Upper lobe of right lung (tissue), 1 donor: ENCODE measurements around the gene NLGN2. TPM values are rescaled to one million over a fixed set of nuclear protein-coding genes. Genes with fewer than 3 reads are reported as not detected.
A peak's percentile ranks its signal among the peaks of the same experiment; 100 is the strongest.

Source experiments
- ATAC-seq: fragments of 200-7000 bp; cut with Tn5 transposase; one replicate; pipeline ENCODE4 v1.9.1; 2020; ENCODE audit warnings: mild to moderate bottlenecking, moderate library complexity
- DNase-seq: peaks from one replicate; pipeline ENCODE4 v3.0.0-alpha.2; 2020
- H3K27ac ChIP-seq: fragments of 200-600 bp; one replicate; pipeline ENCODE4 v1.8.0; 2022
- H3K27me3 ChIP-seq: fragments of 200-600 bp; one replicate; pipeline ENCODE4 v1.8.0; 2022; ENCODE audit warnings: mild to moderate bottlenecking
- H3K36me3 ChIP-seq: fragments of 200-600 bp; one replicate; pipeline ENCODE4 v1.8.0; 2022
- H3K4me1 ChIP-seq: fragments of 200-600 bp; one replicate; pipeline ENCODE4 v1.8.0; 2022
- H3K4me3 ChIP-seq: fragments of 200-600 bp; one replicate; pipeline ENCODE4 v1.8.0; 2022; ENCODE audit warnings: mild to moderate bottlenecking
- H3K9me3 ChIP-seq: fragments of 200-600 bp; one replicate; pipeline ENCODE4 v1.8.0; 2022
- intact Hi-C: fragments of 100-400 bp; cut with DNase I; formaldehyde crosslinking; loops from one replicate; pipeline ENCODE4 v1.11.0; 2022
- total RNA-seq: library from RNA; stranded (reverse); fragmentation: NEBNext Ultra II Directional; extraction: Animal tissue kit (Norgen Biotek cat#: 25700); gene quantifications from one replicate; pipeline ENCODE4 v1.2.1, GENCODE V29; 2021
- TF ChIP-seq, protein P1 (sequence below): fragments of 200-600 bp; IDR thresholded peaks from one replicate; pipeline ENCODE4 v1.8.0; 2022; ENCODE audit warnings: antibody characterized with exemption
- donor health status: DM: no; HTN: yes; CAD: no; lungs with severe emphysema.

Gene NLGN2
- total RNA-seq, 1 donor from 2014 or later: 11.7 TPM

DNA sequence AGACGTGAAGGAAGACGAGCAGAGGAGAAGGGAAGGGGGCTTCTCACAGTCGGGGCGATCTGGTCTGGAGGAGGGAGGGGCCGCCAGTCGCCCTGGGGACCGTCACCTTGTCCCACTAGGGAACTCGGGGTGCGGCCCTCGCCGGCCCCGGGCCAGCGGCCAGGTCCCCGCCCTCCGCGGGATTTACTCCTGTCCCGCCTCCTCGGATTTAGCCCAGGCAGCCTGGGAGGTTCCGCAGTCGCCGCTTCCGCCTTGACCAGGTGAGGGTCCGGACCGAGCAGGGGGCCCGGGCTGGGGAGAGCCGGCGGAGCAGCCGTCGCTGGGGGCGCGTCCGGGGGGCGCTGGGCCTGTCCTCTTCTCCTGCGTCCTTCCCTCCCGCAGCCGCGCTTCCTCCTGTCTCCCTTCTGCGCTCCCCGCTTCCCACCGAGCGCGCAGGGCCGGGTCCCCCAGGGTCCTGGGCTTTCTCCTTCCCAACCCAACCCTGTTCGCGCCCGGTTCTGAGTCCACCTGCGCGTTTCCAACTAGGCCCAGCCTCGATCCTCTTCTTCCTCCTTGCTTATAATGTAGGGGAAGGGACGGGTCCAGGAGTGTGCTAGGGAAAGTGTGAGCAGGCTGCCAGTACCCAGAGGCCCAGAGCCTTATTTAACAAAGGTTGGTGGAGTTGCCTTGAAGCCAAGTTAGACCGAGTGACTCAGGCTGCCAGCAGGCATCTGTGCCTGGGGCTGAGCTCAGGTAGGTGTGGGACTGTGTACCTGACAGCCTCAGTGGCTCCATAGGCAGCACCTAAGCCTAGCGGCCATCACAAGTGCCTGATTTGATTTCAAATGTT lies 26.6 kb upstream of the NLGN2 start, which contains the start of gene TNK1:
TNK1 (plus strand) TSS at position 235 of the 829 bp plus-strand sequence. CDS start 1,838 bp downstream, outside the sequence.
- Histone ChIP-seq H3K9me3 (no peaks in the 10 kb centered on the region), H3K36me3 (no peaks in the 10 kb centered on the region), H3K27ac (peak within 1 kb of the TSS; percentile 74), H3K4me3 (peak within 1 kb of the TSS; percentile 57), H3K4me1 (peaks cover 14% of the 10 kb centered on the region), H3K27me3 (no peaks in the 10 kb centered on the region)
- DNase-seq: peak; percentile 88
- TF ChIP-seq, protein P1, sequence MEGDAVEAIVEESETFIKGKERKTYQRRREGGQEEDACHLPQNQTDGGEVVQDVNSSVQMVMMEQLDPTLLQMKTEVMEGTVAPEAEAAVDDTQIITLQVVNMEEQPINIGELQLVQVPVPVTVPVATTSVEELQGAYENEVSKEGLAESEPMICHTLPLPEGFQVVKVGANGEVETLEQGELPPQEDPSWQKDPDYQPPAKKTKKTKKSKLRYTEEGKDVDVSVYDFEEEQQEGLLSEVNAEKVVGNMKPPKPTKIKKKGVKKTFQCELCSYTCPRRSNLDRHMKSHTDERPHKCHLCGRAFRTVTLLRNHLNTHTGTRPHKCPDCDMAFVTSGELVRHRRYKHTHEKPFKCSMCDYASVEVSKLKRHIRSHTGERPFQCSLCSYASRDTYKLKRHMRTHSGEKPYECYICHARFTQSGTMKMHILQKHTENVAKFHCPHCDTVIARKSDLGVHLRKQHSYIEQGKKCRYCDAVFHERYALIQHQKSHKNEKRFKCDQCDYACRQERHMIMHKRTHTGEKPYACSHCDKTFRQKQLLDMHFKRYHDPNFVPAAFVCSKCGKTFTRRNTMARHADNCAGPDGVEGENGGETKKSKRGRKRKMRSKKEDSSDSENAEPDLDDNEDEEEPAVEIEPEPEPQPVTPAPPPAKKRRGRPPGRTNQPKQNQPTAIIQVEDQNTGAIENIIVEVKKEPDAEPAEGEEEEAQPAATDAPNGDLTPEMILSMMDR: no peak
- ATAC-seq: peak; percentile 83
- intact Hi-C loops: no loop called here

DNA sequence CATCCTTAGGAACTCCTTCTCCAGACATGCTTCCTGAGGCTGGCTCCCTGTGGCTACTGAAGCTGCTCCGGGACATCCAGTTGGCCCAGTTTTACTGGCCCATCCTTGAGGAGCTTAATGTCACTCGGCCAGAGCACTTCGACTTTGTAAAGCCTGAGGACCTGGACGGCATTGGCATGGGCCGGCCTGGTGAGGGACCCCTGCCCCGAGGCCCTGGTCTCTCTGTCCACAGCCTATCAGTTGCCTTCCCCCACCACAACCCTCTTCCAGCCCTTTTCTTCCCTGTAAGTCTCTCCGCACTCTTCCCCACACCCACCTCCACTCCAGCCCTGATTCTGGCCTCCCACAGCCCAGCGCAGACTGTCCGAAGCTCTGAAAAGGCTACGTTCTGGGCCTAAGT lies 24.7 kb upstream of the NLGN2 start:
- H3K4me3 ChIP-seq: no peak overlapping the region
- ATAC-seq: no peak
- H3K27me3 ChIP-seq: no peaks in the 10 kb centered on the region
- DNase-seq: no peak
- H3K4me1 ChIP-seq: peaks cover 14% of the 10 kb centered on the region
- no peaks in the 10 kb centered on the region for H3K36me3 ChIP-seq
- intact Hi-C loops: no loop called here
- TF ChIP-seq, protein P1: no peak
- H3K27ac ChIP-seq: no peak overlapping the region
- H3K9me3 ChIP-seq: no peaks in the 10 kb centered on the region

DNA sequence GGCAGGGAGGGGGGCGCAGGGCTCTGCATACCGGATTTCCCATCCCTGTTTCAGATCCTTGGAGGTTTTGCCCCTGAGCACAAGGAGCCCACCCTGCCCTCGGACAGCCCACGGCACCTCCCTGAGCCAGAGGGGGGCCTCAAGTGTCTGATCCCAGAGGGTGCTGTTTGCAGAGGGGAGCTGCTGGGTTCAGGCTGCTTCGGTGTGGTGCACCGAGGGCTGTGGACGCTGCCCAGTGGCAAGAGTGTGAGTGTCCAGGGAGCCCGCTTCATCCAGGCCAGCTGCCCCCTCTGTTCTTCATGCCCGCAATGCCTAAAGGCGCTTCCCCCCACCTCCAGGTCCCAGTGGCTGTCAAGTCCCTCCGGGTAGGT lies 24.3 kb upstream of the NLGN2 start:
- H3K4me3 ChIP-seq: peak overlapping the region; percentile 48
- no peak for DNase-seq

DNA sequence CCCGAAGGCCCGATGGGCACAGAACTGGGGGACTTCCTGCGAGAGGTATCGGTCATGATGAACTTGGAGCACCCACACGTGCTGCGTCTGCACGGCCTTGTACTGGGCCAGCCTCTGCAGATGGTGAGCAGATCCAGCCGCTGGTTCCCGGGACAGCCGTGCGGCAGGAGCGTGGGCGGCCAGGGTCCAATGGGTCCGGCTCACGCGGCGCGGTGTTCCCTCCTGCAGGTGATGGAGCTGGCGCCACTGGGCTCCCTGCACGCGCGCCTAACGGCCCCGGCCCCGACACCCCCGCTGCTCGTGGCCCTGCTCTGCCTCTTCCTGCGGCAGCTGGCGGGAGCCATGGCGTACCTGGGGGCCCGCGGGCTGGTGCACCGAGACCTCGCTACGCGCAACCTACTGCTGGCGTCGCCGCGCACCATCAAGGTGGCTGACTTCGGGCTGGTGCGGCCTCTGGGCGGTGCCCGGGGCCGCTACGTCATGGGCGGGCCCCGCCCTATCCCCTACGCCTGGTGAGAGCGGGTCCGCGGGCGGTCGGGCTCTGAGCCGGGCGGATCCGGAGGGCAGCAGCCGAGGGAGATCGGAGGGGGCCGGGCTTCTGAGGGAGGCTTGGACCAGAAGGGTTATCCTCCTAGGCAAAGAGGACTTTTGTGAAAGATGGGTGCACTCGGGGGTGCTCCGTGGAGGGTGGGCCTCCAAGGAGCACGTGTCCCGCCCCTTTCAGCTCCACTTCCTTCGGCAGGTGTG lies 23.7 kb upstream of the NLGN2 start:
- no peaks in the 10 kb centered on the region for H3K27me3 ChIP-seq
- intact Hi-C loops: no loop called here
- H3K4me1 ChIP-seq: peaks cover 14% of the 10 kb centered on the region
- TF ChIP-seq, protein P1: no peak
- ATAC-seq (peak; percentile 47), DNase-seq (no peak)
- H3K9me3 ChIP-seq: no peaks in the 10 kb centered on the region
- peaks cover 8% of the 10 kb centered on the region for H3K36me3 ChIP-seq
- peak overlapping the region; percentile 3 for H3K27ac ChIP-seq
- peak overlapping the region; percentile 48 for H3K4me3 ChIP-seq

More for the DNA sequence above, 24.3 kb upstream of the NLGN2 start:
- Histone ChIP-seq H3K36me3 (peaks cover 2% of the 10 kb centered on the region), H3K9me3 (no peaks in the 10 kb centered on the region), H3K4me1 (peaks cover 14% of the 10 kb centered on the region), H3K27me3 (no peaks in the 10 kb centered on the region), H3K27ac (no peak overlapping the region)
- TF ChIP-seq, protein P1: no peak
- intact Hi-C loops: no loop called here
- no peak for ATAC-seq

DNA sequence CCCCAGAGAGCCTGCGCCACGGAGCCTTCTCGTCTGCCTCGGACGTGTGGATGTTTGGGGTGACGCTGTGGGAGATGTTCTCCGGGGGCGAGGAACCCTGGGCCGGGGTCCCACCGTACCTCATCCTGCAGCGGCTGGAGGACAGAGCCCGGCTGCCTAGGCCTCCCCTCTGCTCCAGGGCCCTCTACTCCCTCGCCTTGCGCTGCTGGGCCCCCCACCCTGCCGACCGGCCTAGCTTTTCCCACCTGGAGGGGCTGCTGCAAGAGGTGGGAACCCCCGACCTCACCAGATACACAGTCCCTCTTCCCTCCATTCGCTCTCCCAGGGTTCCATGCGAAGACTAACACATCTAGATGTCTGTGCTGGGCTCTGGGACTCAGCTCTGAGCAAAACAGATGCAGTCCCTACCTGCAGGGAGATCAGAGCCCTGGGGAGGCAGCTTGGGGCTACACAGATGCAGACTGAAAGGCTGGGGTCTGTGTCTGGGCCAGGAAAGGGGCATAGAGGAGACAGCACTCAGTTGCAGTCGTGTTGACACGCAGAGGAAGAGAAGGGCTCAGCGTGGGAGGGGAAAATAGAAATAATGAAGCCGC lies 23.1 kb upstream of the NLGN2 start:
- peaks cover 14% of the 10 kb centered on the region for H3K36me3 ChIP-seq
- intact Hi-C loops: no loop called here
- no peaks in the 10 kb centered on the region for H3K27me3 ChIP-seq
- H3K9me3 ChIP-seq: no peaks in the 10 kb centered on the region
- peak overlapping the region; percentile 3 for H3K27ac ChIP-seq
- H3K4me3 ChIP-seq: peak overlapping the region; percentile 48
- peaks cover 14% of the 10 kb centered on the region for H3K4me1 ChIP-seq
- ATAC-seq (no peak), DNase-seq (no peak)
- TF ChIP-seq, protein P1: no peak
